CD14-positive monocyte (primary cell): ENCODE measurements around the gene PUM1. TPM values are rescaled to one million over a fixed set of nuclear protein-coding genes. Genes with fewer than 3 reads are reported as not detected.
A peak's percentile ranks its signal among the peaks of the same experiment; 100 is the strongest.
"Not testable (repeated sequence)": the region's sequence is repeated elsewhere in the genome, so short reads cannot be mapped to it uniquely, and the experiment has no call there.

Experiments
- DNase-seq, 3 donors: peaks; one replicate each; pipeline ENCODE4 v3.0.0-alpha.2; 2011 to 2022
- H2AFZ ChIP-seq: 2 replicates; pipeline ENCODE4 v1.6.0; 2012; ENCODE audit warnings: mild to moderate bottlenecking, low read depth, low read length, inconsistent platforms; ENCODE audit not compliant: insufficient read depth, poor library complexity, severe bottlenecking
- H3K27ac ChIP-seq, 2 donors: 1 replicate in 1 of 2; 2 replicates in 1 of 2; pipeline ENCODE4 v1.5.1; 2012 to 2013; ENCODE audit warnings: low read length in 2 of 2, control low read depth in 1 of 2, inconsistent platforms in 1 of 2, low read depth in 1 of 2, mild to moderate bottlenecking in 1 of 2
- H3K27me3 ChIP-seq, 2 donors: one replicate each; pipeline versions ENCODE4 v1.6.0 to v1.6.1; 2011 to 2013; ENCODE audit warnings: low read length in 2 of 2; ENCODE audit not compliant: control insufficient read depth in 2 of 2, insufficient read depth in 2 of 2
- H3K36me3 ChIP-seq, 2 donors: replicated peaks in 1 of 2; 1 replicate in 1 of 2; 2 replicates in 1 of 2; pipeline versions ENCODE4 v1.5.1 to v1.6.1; 2012 to 2013; ENCODE audit warnings: low read length in 2 of 2, control low read depth in 1 of 2, inconsistent platforms in 1 of 2, mild to moderate bottlenecking in 1 of 2; ENCODE audit not compliant: insufficient read depth in 2 of 2, control insufficient read depth in 1 of 2
- H3K4me1 ChIP-seq, 2 donors: 1 replicate in 1 of 2; 2 replicates in 1 of 2; pipeline versions ENCODE4 v1.5.1 to v1.6.1; 2012 to 2013; ENCODE audit warnings: low read length in 2 of 2, control low read depth in 1 of 2, inconsistent platforms in 1 of 2, mild to moderate bottlenecking in 1 of 2, moderate library complexity in 1 of 2; ENCODE audit not compliant: insufficient read depth in 2 of 2, control insufficient read depth in 1 of 2
- H3K4me2 ChIP-seq: replicated peaks from 2 replicates; pipeline ENCODE3; 2012; ENCODE audit warnings: low read length, moderate library complexity, mild to moderate bottlenecking; ENCODE audit not compliant: poor library complexity, severe bottlenecking; ENCODE audit errors: extremely low read depth
- H3K4me3 ChIP-seq, 3 experiments: fragments of 200-600 bp in 1 of 3; sonication (generic) in 1 of 3; replicated peaks in 1 of 3; 1 replicate in 2 of 3; 2 replicates in 1 of 3; pipeline ENCODE4 v1.5.1; 2011 to 2013; ENCODE audit warnings: low read length in 3 of 3, mild to moderate bottlenecking in 3 of 3, control low read depth in 2 of 3, low read depth in 2 of 3, inconsistent platforms in 1 of 3, moderate library complexity in 1 of 3
- H3K79me2 ChIP-seq: 2 replicates; pipeline ENCODE4 v1.6.0; 2012; ENCODE audit warnings: mild to moderate bottlenecking, control low read depth, inconsistent platforms, low read length, moderate library complexity; ENCODE audit not compliant: insufficient read depth
- H3K9ac ChIP-seq: 2 replicates; pipeline ENCODE4 v1.6.0; 2017; ENCODE audit warnings: low read length, mild to moderate bottlenecking; ENCODE audit not compliant: insufficient read depth, poor library complexity, severe bottlenecking
- H3K9me3 ChIP-seq, 2 donors: replicated peaks in 1 of 2; 1 replicate in 1 of 2; 2 replicates in 1 of 2; pipeline versions ENCODE4 v1.5.1 to v1.6.1; 2012 to 2013; ENCODE audit warnings: low read length in 2 of 2, control low read depth in 1 of 2; ENCODE audit not compliant: control insufficient read depth in 1 of 2, insufficient read depth in 1 of 2
- H4K20me1 ChIP-seq: 2 replicates; pipeline ENCODE4 v1.6.0; 2012; ENCODE audit warnings: mild to moderate bottlenecking, low read length, control low read depth, moderate library complexity; ENCODE audit not compliant: insufficient read depth
- H3K27ac Mint-ChIP-seq, 7 donors: one replicate each; pipeline ENCODE4 v1.8.0; 2020; ENCODE audit warnings: mild to moderate bottlenecking in 7 of 7, mixed read lengths in 7 of 7, moderate library complexity in 6 of 7, inconsistent platforms in 2 of 7
- H3K27me3 Mint-ChIP-seq, 3 donors: one replicate each; pipeline ENCODE4 v1.8.0; 2021 to 2022; ENCODE audit warnings: low read depth in 3 of 3, mild to moderate bottlenecking in 3 of 3, mixed read lengths in 3 of 3, moderate library complexity in 3 of 3, inconsistent platforms in 1 of 3
- H3K36me3 Mint-ChIP-seq, 2 donors: one replicate each; pipeline ENCODE4 v1.8.0; 2020; ENCODE audit warnings: mixed read lengths in 2 of 2, inconsistent platforms in 1 of 2, mild to moderate bottlenecking in 1 of 2
- H3K4me1 Mint-ChIP-seq: one replicate; pipeline ENCODE4 v1.8.0; 2020; ENCODE audit warnings: mild to moderate bottlenecking, mixed read lengths
- H3K4me3 Mint-ChIP-seq, 2 donors: one replicate each; pipeline ENCODE4 v1.8.0; 2020; ENCODE audit warnings: mild to moderate bottlenecking in 2 of 2, mixed read lengths in 2 of 2, moderate library complexity in 1 of 2
- H3K9me3 Mint-ChIP-seq, 7 donors: one replicate each; pipeline ENCODE4 v1.8.0; 2020 to 2022; ENCODE audit warnings: mixed read lengths in 7 of 7, mild to moderate bottlenecking in 6 of 7, moderate library complexity in 6 of 7, inconsistent platforms in 2 of 7
- CTCF ChIP-seq: fragments of 200-600 bp; IDR thresholded peaks from one replicate; pipeline ENCODE4 v1.8.0; 2022; ENCODE audit warnings: antibody characterized with exemption, mild to moderate bottlenecking
- WGBS: methylation state at CpG from one replicate; pipeline ENCODE4 v1.1.5; 2013; ENCODE audit warnings: missing lambda C conversion rate; ENCODE audit not compliant: insufficient coverage; 5-methylcytosine and 5-hydroxymethylcytosine counted together
- intact Hi-C, 2 donors: fragments of 100-400 bp; cut with micrococcal nuclease; formaldehyde crosslinking; loops; one replicate each; pipeline versions ENCODE4 v1.15.0 to v1.15.1; 2023
- polyA plus RNA-seq, 3 donors: library from polyadenylated mRNA; depleted of rRNA in 1 of 3; unstranded in 2 of 3; stranded (reverse) in 1 of 3; fragments of 300-500 nt in 2 of 3; fragments of >200 nt in 1 of 3; fragmentation: Illumina TruSeq in 2 of 3; gene quantifications; 1 replicate in 2 of 3; 2 replicates in 1 of 3; pipeline ENCODE4 v1.2.3, GENCODE V29; 2012 to 2021

Gene PUM1
- polyA plus RNA-seq, 3 donors, result 55.0 to 86.1 (median 62.4) TPM

- Mint-ChIP-seq H3K27ac (peak overlapping the region in 1 of 7 donors; percentile 6), H3K27me3 (no peaks in the 10 kb centered on the region)
Measured at GRCh38 chr1:31054349-31054748, 11.2 kb downstream of the PUM1 start.

GRCh38 chr1:31052613-31053012, 12.9 kb downstream of the PUM1 start:
- peak overlapping the region in 3 of 7 donors; percentile 30 to 62 (median 46) for H3K27ac Mint-ChIP-seq
- intact Hi-C loops, result not testable (repeated sequence)

More at GRCh38 chr1:31054349-31054748, 11.2 kb downstream of the PUM1 start:
- Histone ChIP-seq H2AFZ (no peak overlapping the region), H3K4me3 (no peak overlapping the region), H3K27me3 (no peaks in the 10 kb centered on the region), H4K20me1 (peaks cover 100% of the 10 kb centered on the region), H3K9ac (no peak overlapping the region), H3K9me3 (no peaks in the 10 kb centered on the region), H3K79me2 (peaks cover 100% of the 10 kb centered on the region), H3K36me3 (peaks cover 36 to 59% of the 10 kb centered on the region in 2 donors), H3K4me1 (peaks cover 2 to 10% of the 10 kb centered on the region in 2 donors), H3K4me2 (no peak overlapping the region), H3K27ac (no peak overlapping the region)
- no peak for DNase-seq
- no peak for TF ChIP-seq CTCF
- Mint-ChIP-seq H3K9me3 (no peaks in the 10 kb centered on the region), H3K4me1 (peaks cover 20% of the 10 kb centered on the region), H3K4me3 (no peak overlapping the region), H3K36me3 (peaks cover 41 to 76% of the 10 kb centered on the region in 2 donors)
- intact Hi-C loops, result no loop called here
- no CpG with 5 or more reads among the region's 3 CpGs for WGBS

More at GRCh38 chr1:31052613-31053012, 12.9 kb downstream of the PUM1 start:
- H4K20me1 ChIP-seq, result peaks cover 99% of the 10 kb centered on the region
- not testable (repeated sequence) for H3K9me3 ChIP-seq, H3K4me3 Mint-ChIP-seq, H2AFZ ChIP-seq, H3K4me2 ChIP-seq, H3K4me3 ChIP-seq, H3K9ac ChIP-seq, H3K27me3 ChIP-seq, H3K27me3 Mint-ChIP-seq, H3K9me3 Mint-ChIP-seq, DNase-seq
- H3K36me3 Mint-ChIP-seq, result peaks cover 24 to 61% of the 10 kb centered on the region in 2 donors
- H3K36me3 ChIP-seq, result peaks cover 22 to 42% of the 10 kb centered on the region in 2 donors
- 97% methylated on average over 14 of the region's 14 CpGs for WGBS
- peaks cover 21% of the 10 kb centered on the region for H3K4me1 Mint-ChIP-seq
- peaks cover 100% of the 10 kb centered on the region for H3K79me2 ChIP-seq
- peaks cover 4 to 12% of the 10 kb centered on the region in 2 donors for H3K4me1 ChIP-seq
- peak overlapping the region in 1 of 2 donors; percentile 31 for H3K27ac ChIP-seq
